GM12892 (cell line): ENCODE data around the gene METTL25. TPM values are rescaled to one million over a fixed set of nuclear protein-coding genes. Genes with fewer than 3 reads are reported as not detected.
A peak's percentile ranks its signal among the peaks of the same experiment; 100 is the strongest.

Experiments
- DNase-seq: peaks from one replicate; pipeline ENCODE4 v3.0.0; 2011; ENCODE audit not compliant: insufficient read length
- FAIRE-seq: peaks from 2 replicates; lab custom pipeline; 2011; peaks lifted over from hg19 to GRCh38; lab: Jason Lieb, UNC
- POLR2A ChIP-seq: IDR thresholded peaks from 2 replicates; pipeline ENCODE4 v1.6.1; 2011; ENCODE audit warnings: low read depth, low read length, control low read depth
- POLR2AphosphoS5 ChIP-seq: IDR thresholded peaks from 2 replicates; pipeline ENCODE4 v1.6.1; 2011; ENCODE audit warnings: low read depth, low read length, control low read depth
- TAF1 ChIP-seq: IDR thresholded peaks from 2 replicates; pipeline ENCODE4 v1.6.1; 2011; ENCODE audit warnings: low read depth, mild to moderate bottlenecking, control low read depth, low read length, borderline replicate concordance
- polyA plus RNA-seq: library from polyadenylated mRNA; unstranded; fragments of >200 nt; gene quantifications from one replicate; pipeline ENCODE4 v1.2.1, GENCODE V29; 2012; ENCODE audit warnings: missing spikeins, inconsistent platforms; ENCODE audit not compliant: missing spikeins

METTL25 gene
- 4.5 TPM for polyA plus RNA-seq

- TF ChIP-seq POLR2AphosphoS5, result peak; percentile 97
- peak; percentile 98 for TF ChIP-seq TAF1
- peak; percentile 94; the same call in 1 of the 2 replicates for TF ChIP-seq POLR2A
- DNase-seq (peak; percentile 72), FAIRE-seq (peak; percentile 96)
These were observed at the start of gene METTL25, which contains the start of gene CCDC59 for GRCh38 chr12:82358200-82359114. Gene METTL25, plus strand, starts transcription at chr12:82358529. Its CDS starts 37 bp downstream, at chr12:82358566. Gene CCDC59, minus strand, starts transcription at chr12:82358387. Its CDS starts 11 bp downstream, at chr12:82358376.

- FAIRE-seq (no peak), DNase-seq (no peak)
- no peak for TF ChIP-seq POLR2A
- TF ChIP-seq POLR2AphosphoS5, result no peak
- no peak for TF ChIP-seq TAF1
These were observed 43.9 kb upstream of the METTL25 start for GRCh38 chr12:82314406-82314892.

- no peak for DNase-seq
- no peak for TF ChIP-seq POLR2AphosphoS5
- TF ChIP-seq POLR2A, result no peak
- TF ChIP-seq TAF1, result no peak
- FAIRE-seq, result no peak
These were observed 39.1 kb upstream of the METTL25 start for GRCh38 chr12:82319276-82319675.

- TF ChIP-seq TAF1, result no peak
- TF ChIP-seq POLR2A, result no peak
- no peak for FAIRE-seq
These were observed 32.6 kb upstream of the METTL25 start for GRCh38 chr12:82325540-82326336.

GRCh38 chr12:82326905-82327503 is 31.3 kb upstream of the METTL25 start:
- TF ChIP-seq POLR2A, result no peak
- FAIRE-seq (no peak), DNase-seq (no peak)

More at GRCh38 chr12:82325540-82326336, 32.6 kb upstream of the METTL25 start:
- no peak for DNase-seq

- FAIRE-seq (no peak), DNase-seq (no peak)
- TF ChIP-seq TAF1 (no peak), POLR2A (no peak), POLR2AphosphoS5 (no peak)
These were observed 30.5 kb upstream of the METTL25 start for GRCh38 chr12:82327861-82328260.

GRCh38 chr12:82329508-82329907 is 28.8 kb upstream of the METTL25 start:
- no peak for DNase-seq

GRCh38 chr12:82350161-82350560 is 8.2 kb upstream of the METTL25 start:
- no peak for FAIRE-seq
- TF ChIP-seq TAF1, result no peak
- 0 out of 2 replicates have a peak, but pooled peaks have one; percentile 34 for TF ChIP-seq POLR2AphosphoS5
- DNase-seq, result no peak

More at GRCh38 chr12:82329508-82329907, 28.8 kb upstream of the METTL25 start:
- no peak for TF ChIP-seq POLR2A
- no peak for TF ChIP-seq TAF1
- no peak for TF ChIP-seq POLR2AphosphoS5
- no peak for FAIRE-seq

GRCh38 chr12:82351390-82351789 is 6.9 kb upstream of the METTL25 start:
- no peak for TF ChIP-seq TAF1
- TF ChIP-seq POLR2A, result peak; percentile 31; the same call in 1 of the 2 replicates
- peak; percentile 57; the same call in 1 of the 2 replicates for TF ChIP-seq POLR2AphosphoS5
- DNase-seq (no peak), FAIRE-seq (no peak)

GRCh38 chr12:82357340-82357739 is 989 bp upstream of the METTL25 start:
- no peak for FAIRE-seq

GRCh38 chr12:82357845-82358199 is 507 bp upstream of the METTL25 start:
- FAIRE-seq (no peak), DNase-seq (no peak)
- TF ChIP-seq TAF1 (no peak), POLR2AphosphoS5 (no peak), POLR2A (no peak)

More at GRCh38 chr12:82357340-82357739, 989 bp upstream of the METTL25 start:
- TF ChIP-seq POLR2AphosphoS5, result no peak
- TF ChIP-seq TAF1, result no peak
- no peak for DNase-seq
